Heart left ventricle (tissue), 16 donors: ENCODE measurements around the gene TSNAXIP1. TPM values are rescaled to one million over a fixed set of nuclear protein-coding genes. Genes with fewer than 3 reads are reported as not detected.

Experiments used
- ATAC-seq, 4 donors: fragments of 200-7000 bp; cut with Tn5 transposase; one replicate each; pipeline ENCODE4 v1.9.1; 2020 to 2022; ENCODE audit warnings: moderate library complexity in 4 of 4, mild to moderate bottlenecking in 3 of 4, moderate number of reproducible peaks in 1 of 4
- DNase-seq, 5 donors: peaks; one replicate each; pipeline ENCODE4 v3.0.0-alpha.2; 2020
- H3K27ac ChIP-seq, 12 donors: fragments of 200-600 bp; sonication (generic) in 4 of 12; one replicate each; pipeline versions ENCODE4 v1.5.0 to v1.8.0; 2016 to 2022; ENCODE audit warnings: mild to moderate bottlenecking in 2 of 12
- H3K27me3 ChIP-seq, 9 donors: fragments of 200-600 bp; sonication (generic) in 2 of 9; one replicate each; pipeline versions ENCODE4 v1.5.1 to v1.8.0; 2016 to 2022; ENCODE audit warnings: mild to moderate bottlenecking in 3 of 9
- H3K36me3 ChIP-seq, 9 donors: fragments of 200-600 bp; sonication (generic) in 2 of 9; one replicate each; pipeline versions ENCODE4 v1.5.0 to v1.8.0; 2018 to 2022; ENCODE audit warnings: mild to moderate bottlenecking in 2 of 9
- H3K4me1 ChIP-seq, 12 donors: fragments of 200-600 bp; sonication (generic) in 4 of 12; one replicate each; pipeline versions ENCODE4 v1.5.0 to v1.8.0; 2016 to 2022; ENCODE audit warnings: mild to moderate bottlenecking in 3 of 12
- H3K4me3 ChIP-seq, 12 donors: fragments of 200-600 bp; sonication (generic) in 4 of 12; one replicate each; pipeline versions ENCODE4 v1.5.0 to v1.8.0; 2017 to 2022; ENCODE audit warnings: mild to moderate bottlenecking in 9 of 12, moderate library complexity in 4 of 12
- H3K9me3 ChIP-seq, 12 donors: fragments of 200-600 bp; sonication (generic) in 4 of 12; one replicate each; pipeline versions ENCODE4 v1.5.0 to v1.8.0; 2016 to 2022; ENCODE audit warnings: mild to moderate bottlenecking in 1 of 12
- CTCF ChIP-seq, 12 donors: fragments of 200-600 bp; sonication (generic) in 4 of 12; IDR thresholded peaks; one replicate each; pipeline versions ENCODE4 v1.5.0 to v1.8.0; 2018 to 2022; ENCODE audit warnings: antibody characterized with exemption in 12 of 12, mild to moderate bottlenecking in 5 of 12
- POLR2A ChIP-seq, 2 donors: fragments of 450-650 bp; IDR thresholded peaks; one replicate each; pipeline ENCODE4 v1.6.1; 2017; ENCODE audit warnings: antibody characterized with exemption in 2 of 2, mild to moderate bottlenecking in 2 of 2, moderate library complexity in 2 of 2
- WGBS, 4 donors: extraction: QIAGEN DNeasy Blood & Tissue Kit in 2 of 4; methylation state at CpG; one replicate each; pipeline versions ENCODE4 v1.1.5 to v1.1.7; 2013 to 2018; 5-methylcytosine and 5-hydroxymethylcytosine counted together
- intact Hi-C, 10 donors: fragments of 100-400 bp; cut with DNase I; formaldehyde crosslinking; loops; one replicate each; pipeline versions ENCODE4 v1.11.1 to v1.14.2; 2022
- polyA plus RNA-seq, 2 donors: library from polyadenylated mRNA; stranded (reverse); fragments of 200-250 nt; gene quantifications; one replicate each; pipeline ENCODE4 v1.2.3, GENCODE V29; 2013
- total RNA-seq, 9 donors: library from RNA; depleted of rRNA in 2 of 9; stranded (reverse); fragments of >200 nt in 2 of 9; fragmentation: NEBNext Ultra II Directional in 3 of 9; extraction: Animal tissue kit (Norgen Biotek cat#: 25700) in 3 of 9; gene quantifications; one replicate each; pipeline versions ENCODE4 v1.1.0 to v1.2.4, GENCODE V29; 2016 to 2023
- donor health status: ischemic (EF 13 %, LVEDD 7.1; RV severe dilation, severe dysfunction).
- donor health status: healthy with polysubstance abuse.
- donor health status: DM: no; HTN: yes; CAD: no.
- donor health status: DM: no; HTN: no; CAD: no.
- donor health status: ischemic (EF 25% LVEDD 6.9; RV normal size, moderate dysfunction).
- donor health status: ischemic (EF 25% LVEDD 5.7; RV mildly dilated, moderate dysfunction).
- donor health status: healthy.
- donor health status: DM: yes; HTN: yes; CAD: no.
- donor health status: ischemic (EF 35%, LVEDD 5.7; RV mildly dilated, moderate dysfunction).
- donor health status: nonischemic (EF 11% LVEDD 7.7; RV severe dilation, severe dysfunction).
- donor health status: DM: yes; HTN: yes; CAD: no.
- donor health status: PGD.
- donor health status: ischemic (EF 29% LVEDD 5.4; RV normal size, mild dysfunction).
- donor health status: nonischemic (EF 23%, LVEDD 6.1; RV moderate dilation, normal function).

Gene TSNAXIP1
- total and polyA plus RNA-seq, 11 donors = 0.16 to 0.93 (median 0.57) TPM; not detected in 1

GRCh38 chr16:67782567-67783352 is 23.9 kb upstream of the TSNAXIP1 start:
- Histone ChIP-seq H3K36me3 (peaks cover 0 to 3% (median 0%) of the 10 kb centered on the region in 9 donors), H3K4me3 (no peak overlapping the region), H3K9me3 (no peaks in the 10 kb centered on the region), H3K27ac (no peak overlapping the region), H3K27me3 (no peaks in the 10 kb centered on the region), H3K4me1 (peaks cover 0 to 30% (median 12%) of the 10 kb centered on the region in 12 donors)
- DNase-seq (no peak), ATAC-seq (no peak)
- intact Hi-C loops = no loop called here
- TF ChIP-seq POLR2A (IDR thresholded peaks at IDR 0.05) = no peak
- TF ChIP-seq CTCF (IDR thresholded peaks at IDR 0.05) = no peak
- WGBS, 4 donors = 80 to 87% (median 82%) methylated on average over 12 of the region's 12 CpGs

GRCh38 chr16:67783353-67783725 is 23.4 kb upstream of the TSNAXIP1 start:
- H3K9me3 ChIP-seq = no peaks in the 10 kb centered on the region
- H3K27ac ChIP-seq = no peak overlapping the region
- intact Hi-C loops = no loop called here
- H3K27me3 ChIP-seq = no peaks in the 10 kb centered on the region
- peaks cover 0 to 3% (median 0%) of the 10 kb centered on the region in 9 donors for H3K36me3 ChIP-seq
- TF ChIP-seq POLR2A (IDR thresholded peaks at IDR 0.05) (no peak), CTCF (IDR thresholded peaks at IDR 0.05) (no peak)
- H3K4me1 ChIP-seq = peaks cover 0 to 30% (median 12%) of the 10 kb centered on the region in 12 donors
- no peak overlapping the region for H3K4me3 ChIP-seq
- no peak for DNase-seq
- no peak for ATAC-seq

GRCh38 chr16:67786491-67786890 is 20.2 kb upstream of the TSNAXIP1 start:
- no peak overlapping the region for H3K4me3 ChIP-seq
- no peak overlapping the region for H3K27ac ChIP-seq
- WGBS, 4 donors = 95 to 98% (median 96%) methylated on average over 5 of the region's 5 CpGs
- H3K36me3 ChIP-seq = peaks cover 0 to 3% (median 0%) of the 10 kb centered on the region in 9 donors
- TF ChIP-seq CTCF (IDR thresholded peaks at IDR 0.05) (no peak), POLR2A (IDR thresholded peaks at IDR 0.05) (no peak)
- peaks cover 0 to 9% (median 0%) of the 10 kb centered on the region in 12 donors for H3K4me1 ChIP-seq
- no peaks in the 10 kb centered on the region for H3K9me3 ChIP-seq
- no peak for DNase-seq
- intact Hi-C loops = no loop called here
- no peak for ATAC-seq
- H3K27me3 ChIP-seq = no peaks in the 10 kb centered on the region

- no peaks in the 10 kb centered on the region for H3K27me3 ChIP-seq
- H3K27ac ChIP-seq = no peak overlapping the region
- no peaks in the 10 kb centered on the region for H3K9me3 ChIP-seq
- no peaks in the 10 kb centered on the region for H3K4me1 ChIP-seq
- intact Hi-C loops = no loop called here
- TF ChIP-seq CTCF (IDR thresholded peaks at IDR 0.05) (no peak), POLR2A (IDR thresholded peaks at IDR 0.05) (no peak)
- no peak for DNase-seq
- H3K4me3 ChIP-seq = no peak overlapping the region
- ATAC-seq = no peak
- H3K36me3 ChIP-seq = peaks cover 0 to 3% (median 0%) of the 10 kb centered on the region in 9 donors
These were observed 16.6 kb upstream of the TSNAXIP1 start for GRCh38 chr16:67790071-67790470.
